Neural cell (in vitro differentiated cells): ENCODE results near the gene TSSC4. TPM values are rescaled to one million over a fixed set of nuclear protein-coding genes. Genes with fewer than 3 reads are reported as not detected.

ENCODE experiments used
- H2AFZ ChIP-seq: fragments of 200-600, 300-800 bp; sonication (generic), shearing (Covaris generic); 2 replicates; pipeline ENCODE4 v1.6.0; 2014; ENCODE audit warnings: low read depth, mild to moderate bottlenecking, antibody characterized with exemption, low read length, moderate library complexity
- H3F3A ChIP-seq: fragments of 200-600 bp; shearing (Covaris generic); 2 replicates; pipeline ENCODE4 v1.6.1; 2016; ENCODE audit warnings: mild to moderate bottlenecking, moderate library complexity, mixed read lengths, antibody characterized with exemption, low read length; ENCODE audit not compliant: insufficient read depth, poor library complexity, severe bottlenecking
- H3K27ac ChIP-seq: fragments of 200-600, 300-800 bp; sonication (generic), shearing (Covaris generic); 2 replicates; pipeline ENCODE4 v1.5.1; 2014; ENCODE audit warnings: mild to moderate bottlenecking, low read length, moderate library complexity
- H3K27me3 ChIP-seq: fragments of 300-800, 200-600 bp; sonication (generic), shearing (Covaris generic); 2 replicates; pipeline ENCODE4 v1.6.0; 2014; ENCODE audit warnings: mild to moderate bottlenecking, low read depth, low read length, moderate library complexity; ENCODE audit not compliant: insufficient read depth
- H3K36me3 ChIP-seq: fragments of 300-800, 200-600 bp; sonication (generic), shearing (Covaris generic); 2 replicates; pipeline ENCODE4 v1.5.1; 2014; ENCODE audit warnings: mild to moderate bottlenecking, antibody characterized with exemption, low read length, moderate library complexity; ENCODE audit not compliant: insufficient read depth
- H3K4me2 ChIP-seq: fragments of 300-800, 200-600 bp; sonication (generic), shearing (Covaris generic); 2 replicates; pipeline ENCODE4 v1.6.0; 2014; ENCODE audit warnings: mild to moderate bottlenecking, low read length
- H3K4me3 ChIP-seq: fragments of 300-800, 200-600 bp; sonication (generic), shearing (Covaris generic); 2 replicates; pipeline ENCODE4 v1.5.1; 2014; ENCODE audit warnings: mild to moderate bottlenecking, low read length, moderate library complexity
- H3K79me2 ChIP-seq: fragments of 200-600 bp; shearing (Covaris generic); replicated peaks from 2 replicates; pipeline ENCODE4 v1.6.0; 2014; ENCODE audit warnings: mild to moderate bottlenecking, low read length, moderate library complexity; ENCODE audit not compliant: insufficient read depth
- H3K9ac ChIP-seq: fragments of 300-800, 200-600 bp; sonication (generic), shearing (Covaris generic); 2 replicates; pipeline ENCODE4 v1.6.1; 2016; ENCODE audit warnings: mild to moderate bottlenecking, low read length, mixed read lengths
- H3K9me2 ChIP-seq: fragments of 200-600 bp; shearing (Covaris generic); 2 replicates; pipeline ENCODE4 v1.6.1; 2016; ENCODE audit warnings: mild to moderate bottlenecking, low read length, mixed read lengths; ENCODE audit not compliant: insufficient read depth
- H3K9me3 ChIP-seq: fragments of 200-600, 300-800 bp; sonication (generic), shearing (Covaris generic); 2 replicates; pipeline ENCODE4 v1.6.1; 2016; ENCODE audit warnings: mild to moderate bottlenecking, mixed run types, low read length, moderate library complexity, mixed read lengths
- H4K20me1 ChIP-seq: fragments of 200-600 bp; shearing (Covaris generic); 2 replicates; pipeline ENCODE4 v1.6.1; 2016; ENCODE audit warnings: mild to moderate bottlenecking, mixed run types; ENCODE audit not compliant: insufficient read depth
- CTCF ChIP-seq: fragments of 450-650 bp; IDR thresholded peaks from 2 replicates; pipeline ENCODE4 v1.5.1; 2014; ENCODE audit warnings: antibody characterized with exemption, mild to moderate bottlenecking, moderate library complexity; ENCODE audit not compliant: poor library complexity, severe bottlenecking
- EP300 ChIP-seq: fragments of 450-650 bp; conservative IDR thresholded peaks from 2 replicates; pipeline ENCODE4 v1.6.1; 2014; ENCODE audit warnings: antibody characterized with exemption, mild to moderate bottlenecking, moderate library complexity; ENCODE audit not compliant: poor library complexity, severe bottlenecking
- EZH2 ChIP-seq: fragments of 200-600, 300-800 bp; shearing (Covaris generic), sonication (generic); IDR thresholded peaks from 2 replicates; pipeline ENCODE4 v1.6.1; 2014; ENCODE audit warnings: antibody characterized with exemption, low read length, borderline replicate concordance, mild to moderate bottlenecking; ENCODE audit not compliant: insufficient read depth, poor library complexity, severe bottlenecking
- MXI1 ChIP-seq: fragments of 450-650 bp; conservative IDR thresholded peaks from 2 replicates; pipeline ENCODE4 v1.6.1; 2014; ENCODE audit warnings: antibody characterized with exemption, mild to moderate bottlenecking; ENCODE audit not compliant: poor library complexity, severe bottlenecking
- POLR2AphosphoS5 ChIP-seq: IDR thresholded peaks from 2 replicates; pipeline ENCODE4 v1.6.1; 2012
- RAD21 ChIP-seq: fragments of 450-650 bp; conservative IDR thresholded peaks from 2 replicates; pipeline ENCODE4 v1.6.1; 2014; ENCODE audit warnings: antibody characterized with exemption, mild to moderate bottlenecking, moderate library complexity
- REST ChIP-seq: IDR thresholded peaks from 2 replicates; pipeline ENCODE4 v1.6.1; 2012; ENCODE audit warnings: borderline replicate concordance
- SMC3 ChIP-seq: fragments of 450-650 bp; conservative IDR thresholded peaks from 2 replicates; pipeline ENCODE4 v1.6.1; 2014; ENCODE audit warnings: antibody characterized with exemption, mild to moderate bottlenecking, moderate library complexity; ENCODE audit not compliant: poor library complexity
- TAF1 ChIP-seq: IDR thresholded peaks from 2 replicates; pipeline ENCODE4 v1.6.1; 2012; ENCODE audit warnings: low read depth
- polyA plus RNA-seq: library from polyadenylated mRNA; depleted of rRNA; stranded (reverse); fragments of >200 nt; gene quantifications from 2 replicates; pipeline ENCODE4 v1.2.3, GENCODE V29; 2014

The TSSC4 gene
- polyA plus RNA-seq, 1 donor from 2014 or later: 54.3 TPM

- Histone ChIP-seq H4K20me1 (no peaks in the 10 kb centered on the region), H3F3A (no peaks in the 10 kb centered on the region), H3K27me3 (no peaks in the 10 kb centered on the region), H3K9me3 (no peaks in the 10 kb centered on the region), H3K36me3 (no peaks in the 10 kb centered on the region), H3K4me3 (no peak overlapping the region), H3K9me2 (no peaks in the 10 kb centered on the region), H3K9ac (no peak overlapping the region), H3K4me2 (no peak overlapping the region), H3K79me2 (no peaks in the 10 kb centered on the region), H3K27ac (no peak overlapping the region), H2AFZ (no peak overlapping the region)
- TF ChIP-seq REST: no peak
- TF ChIP-seq CTCF: no peak
- no peak for TF ChIP-seq POLR2AphosphoS5
- TF ChIP-seq EP300: no peak
- no peak for TF ChIP-seq RAD21
- TF ChIP-seq TAF1: no peak
- no peak for TF ChIP-seq EZH2
These were observed 17.5 kb downstream of the TSSC4 start for GRCh38 chr11:2417856-2418692.

DNA sequence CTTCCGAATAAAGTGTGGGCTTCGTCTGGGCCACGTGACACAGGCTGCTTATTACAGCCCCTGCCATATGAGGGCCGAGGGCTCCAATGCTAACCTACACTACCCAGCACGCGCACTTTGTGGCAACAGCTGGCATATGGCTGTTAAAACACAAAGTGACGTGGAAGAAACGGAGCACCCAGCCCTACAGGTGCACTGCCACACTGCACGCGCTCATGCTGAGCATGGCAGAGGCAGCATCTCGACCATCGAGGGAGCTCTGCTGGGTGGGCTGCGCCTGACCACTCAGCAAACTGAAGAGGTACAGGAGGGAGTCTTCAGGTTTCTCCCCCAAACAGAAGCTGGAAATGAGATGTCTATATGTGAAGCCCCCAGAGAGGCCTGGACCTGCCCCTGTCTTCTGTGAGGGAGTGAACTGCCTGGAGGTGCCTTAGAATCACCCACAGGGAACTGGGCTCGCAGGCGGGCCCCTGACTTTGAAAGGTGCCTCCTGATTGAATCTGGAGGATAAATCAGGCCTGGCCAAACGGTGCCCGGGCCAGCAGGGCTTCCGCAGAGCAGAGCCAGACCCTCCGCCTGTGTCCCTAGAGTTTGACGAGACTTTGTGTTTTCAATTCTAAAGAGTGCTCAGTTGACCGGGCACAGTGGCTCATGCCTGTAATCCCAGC lies 18.3 kb downstream of the TSSC4 start:
- Histone ChIP-seq H3K27ac (no peak overlapping the region), H3K4me2 (no peak overlapping the region), H4K20me1 (no peaks in the 10 kb centered on the region), H3K9me2 (no peaks in the 10 kb centered on the region), H2AFZ (no peak overlapping the region), H3K9ac (no peak overlapping the region), H3K27me3 (no peaks in the 10 kb centered on the region), H3K4me3 (no peak overlapping the region), H3K9me3 (no peaks in the 10 kb centered on the region), H3K79me2 (no peaks in the 10 kb centered on the region), H3K36me3 (no peaks in the 10 kb centered on the region), H3F3A (no peaks in the 10 kb centered on the region)
- TF ChIP-seq RAD21 (no peak), TAF1 (no peak), POLR2AphosphoS5 (no peak), EP300 (no peak), REST (no peak), CTCF (no peak), EZH2 (no peak), MXI1 (no peak), SMC3 (no peak)
